ENCODE measurements around the gene VPS8. TPM values are rescaled to one million over a fixed set of nuclear protein-coding genes. Genes with fewer than 3 reads are reported as not detected.

VPS8 gene
- total and polyA plus RNA-seq, 9 of the 15 experiments (the other 6 are each of a cell fraction or from before 2014, with no cell fraction given): 7.2 to 41.0 (median 28.3) TPM

GRCh38 chr3:184912163-184912562, 100.2 kb downstream of the VPS8 start (continued):
- TF ChIP-seq FOXA3 (CRISPR knock-in tag; conservative IDR thresholded peaks at IDR 0.05 in 1 of 2, IDR thresholded peaks at IDR 0.05 in 1 of 2): peak; percentile 49 to 68; a peak in 2 of 4 replicates
- TF ChIP-seq SETDB1 (IDR thresholded peaks at IDR 0.05; ENCODE audit: low read length): no peak
- TF ChIP-seq, protein P1, sequence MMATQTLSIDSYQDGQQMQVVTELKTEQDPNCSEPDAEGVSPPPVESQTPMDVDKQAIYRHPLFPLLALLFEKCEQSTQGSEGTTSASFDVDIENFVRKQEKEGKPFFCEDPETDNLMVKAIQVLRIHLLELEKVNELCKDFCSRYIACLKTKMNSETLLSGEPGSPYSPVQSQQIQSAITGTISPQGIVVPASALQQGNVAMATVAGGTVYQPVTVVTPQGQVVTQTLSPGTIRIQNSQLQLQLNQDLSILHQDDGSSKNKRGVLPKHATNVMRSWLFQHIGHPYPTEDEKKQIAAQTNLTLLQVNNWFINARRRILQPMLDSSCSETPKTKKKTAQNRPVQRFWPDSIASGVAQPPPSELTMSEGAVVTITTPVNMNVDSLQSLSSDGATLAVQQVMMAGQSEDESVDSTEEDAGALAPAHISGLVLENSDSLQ (IDR thresholded peaks at IDR 0.05): peak; percentile 38; the same call in 1 of the 2 replicates
- TF ChIP-seq IFI16 (CRISPR knock-in tag; IDR thresholded peaks at IDR 0.05): no peak
- peak; percentile 17; the same call in 1 of the 2 replicates for TF ChIP-seq SOX6 (IDR thresholded peaks at IDR 0.05)
- no peak for TF ChIP-seq YY1 (IDR thresholded peaks at IDR 0.05; ENCODE audit: borderline replicate concordance in 1 of 3, control insufficient read depth in 1 of 3, extremely low read depth in 1 of 3, insufficient read depth in 3 of 3, insufficient read length in 1 of 3, insufficient replicate concordance in 2 of 3, low read depth in 1 of 3, low read length in 2 of 3)
- TF ChIP-seq ZNF57 (CRISPR knock-in tag; IDR thresholded peaks at IDR 0.05): no peak

GRCh38 chr3:184914628-184915027, 102.7 kb downstream of the VPS8 start:
- Histone ChIP-seq H3K9ac (ENCODE audit: insufficient read depth in 1 of 2, low read depth in 2 of 2, low read length in 2 of 2) (no peak overlapping the region), H3K9me3 (replicated peaks; ENCODE audit: control insufficient read depth, insufficient read depth, low read depth, low read length) (no peaks in the 10 kb centered on the region), H4K20me1 (replicated peaks; ENCODE audit: control insufficient read depth, insufficient read depth, low read length) (no peaks in the 10 kb centered on the region), H3K4me2 (ENCODE audit: insufficient read depth, low read length) (no peak overlapping the region), H3K4me1 (replicated peaks in 1 of 2; ENCODE audit: control insufficient read depth in 2 of 2, insufficient read depth in 2 of 2, low read length in 2 of 2) (peaks cover 4 to 25% of the 10 kb centered on the region in 2 experiments), H3K36me3 (ENCODE audit: control insufficient read depth, insufficient read depth, low read length) (peaks cover 7% of the 10 kb centered on the region; the same call in 1 of the 3 replicates), H3K27ac (ENCODE audit: extremely low read depth, low read depth, low read length) (no peak overlapping the region), H3K9me1 (ENCODE audit: control insufficient read depth, insufficient read depth, low read length) (no peaks in the 10 kb centered on the region), H2AFZ (ENCODE audit: low read depth, low read length) (no peak overlapping the region), H3K79me2 (ENCODE audit: control insufficient read depth, insufficient read depth, low read length) (no peaks in the 10 kb centered on the region), H3K4me3 (no peak overlapping the region), H3K27me3 (ENCODE audit: control insufficient read depth in 2 of 2, insufficient read depth in 2 of 2, low read length in 2 of 2) (no peaks in the 10 kb centered on the region)
- WGBS (ENCODE audit: insufficient coverage, low coverage, missing lambda C conversion rate): 47% methylated on average over 5 of the region's 5 CpGs
- BruUV-seq (replicated peaks): no TSS peak
- in situ Hi-C loops (cut with MboI): no loop called here
- intact Hi-C loops (cut with micrococcal nuclease): no loop called here
- ChIA-PET CTCF (ENCODE audit: low intra/inter-chr PET ratio) (no interaction called here), POLR2A (no interaction called here)
- DNase-seq (ENCODE audit: extremely low read depth in 1 of 4, low spot score in 3 of 4) (peak in 1 of 4 experiments; percentile 22), FAIRE-seq (no peak), ATAC-seq (no peak)
- no peak for TF ChIP-seq XRCC4 (IDR thresholded peaks at IDR 0.05; ENCODE audit: extremely low read depth, insufficient read depth, insufficient read length)
- TF ChIP-seq COPS2 (conservative IDR thresholded peaks at IDR 0.05): no peak
- peak; percentile 19; the same call in 1 of the 2 replicates for TF ChIP-seq CBFA2T3 (IDR thresholded peaks at IDR 0.05)
- no peak for TF ChIP-seq PHB (CRISPR knock-in tag; IDR thresholded peaks at IDR 0.05)
- TF ChIP-seq EP300 (IDR thresholded peaks at IDR 0.05; ENCODE audit: low read length): peak; percentile 19; the same call in 1 of the 2 replicates
- TF ChIP-seq ZNF764 (CRISPR knock-in tag; IDR thresholded peaks at IDR 0.05; ENCODE audit: low read depth): no peak
- TF ChIP-seq THAP12 (CRISPR knock-in tag; IDR thresholded peaks at IDR 0.05): no peak
- TF ChIP-seq MCM7 (IDR thresholded peaks at IDR 0.05): no peak
- TF ChIP-seq HMBOX1 (IDR thresholded peaks at IDR 0.05): peak; percentile 59
- TF ChIP-seq JUND (IDR thresholded peaks at IDR 0.05; ENCODE audit: borderline replicate concordance, low read depth, low read length): no peak; the same call in 1 of the 2 replicates
- 0 out of 3 replicates have a peak, but pooled peaks have one; percentile 47 for TF ChIP-seq JUND (tag; IDR thresholded peaks at IDR 0.05; ENCODE audit: borderline replicate concordance, low read depth, low read length)

All from K562 (cell line).